ENCODE measurements around the gene LAMA2. TPM values are rescaled to one million over a fixed set of nuclear protein-coding genes. Genes with fewer than 3 reads are reported as not detected.

LAMA2 gene
- total RNA-seq, 2 donors from 2014 or later, result 0.93 to 2.0 TPM

- Mint-ChIP-seq H3K27ac (no peak overlapping the region), H3K36me3 (no peaks in the 10 kb centered on the region), H3K9me3 (peaks cover 3 to 10% of the 10 kb centered on the region in 2 donors)
- DNase-seq (ENCODE audit: low spot score in 2 of 2) (no peak), ATAC-seq (no peak)
Measured at GRCh38 chr6:129546702-129547101, 663.8 kb downstream of the LAMA2 start.

DNA sequence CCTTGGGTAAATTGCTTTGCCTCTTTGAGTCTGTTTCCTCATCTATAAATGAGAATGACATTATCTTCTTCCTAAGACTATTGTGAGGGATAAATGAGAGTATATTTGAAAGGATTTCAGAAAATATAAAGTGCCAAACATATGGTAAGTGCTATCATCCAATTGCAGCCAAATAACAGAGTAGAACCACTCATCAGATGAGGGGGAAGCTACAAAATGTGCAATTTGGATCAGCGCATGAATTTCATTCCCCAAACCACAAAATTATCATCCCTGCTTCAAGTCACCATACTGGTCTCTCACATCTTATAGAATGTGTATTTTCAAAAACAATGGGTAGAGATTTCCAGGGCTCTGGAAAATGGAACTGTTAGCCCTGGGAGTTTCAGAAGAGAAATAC lies 668.5 kb downstream of the LAMA2 start:
- no peak overlapping the region for H3K27ac Mint-ChIP-seq
- ATAC-seq (no peak), DNase-seq (ENCODE audit: low spot score in 2 of 2) (no peak)
- no peaks in the 10 kb centered on the region for H3K9me3 Mint-ChIP-seq
- no peaks in the 10 kb centered on the region for H3K36me3 Mint-ChIP-seq

- no peak for ATAC-seq
- DNase-seq (ENCODE audit: low spot score in 2 of 2), result no peak
- no peak overlapping the region for H3K27ac Mint-ChIP-seq
- no peaks in the 10 kb centered on the region for H3K36me3 Mint-ChIP-seq
- no peaks in the 10 kb centered on the region for H3K9me3 Mint-ChIP-seq
Measured at GRCh38 chr6:129552413-129552812, 669.5 kb downstream of the LAMA2 start.

GRCh38 chr6:129555206-129555832 lies 672.4 kb downstream of the LAMA2 start:
- no peak for DNase-seq (ENCODE audit: low spot score in 2 of 2)
- Mint-ChIP-seq H3K27ac (no peak overlapping the region), H3K9me3 (no peaks in the 10 kb centered on the region), H3K36me3 (no peaks in the 10 kb centered on the region)
- ATAC-seq, result no peak

DNA sequence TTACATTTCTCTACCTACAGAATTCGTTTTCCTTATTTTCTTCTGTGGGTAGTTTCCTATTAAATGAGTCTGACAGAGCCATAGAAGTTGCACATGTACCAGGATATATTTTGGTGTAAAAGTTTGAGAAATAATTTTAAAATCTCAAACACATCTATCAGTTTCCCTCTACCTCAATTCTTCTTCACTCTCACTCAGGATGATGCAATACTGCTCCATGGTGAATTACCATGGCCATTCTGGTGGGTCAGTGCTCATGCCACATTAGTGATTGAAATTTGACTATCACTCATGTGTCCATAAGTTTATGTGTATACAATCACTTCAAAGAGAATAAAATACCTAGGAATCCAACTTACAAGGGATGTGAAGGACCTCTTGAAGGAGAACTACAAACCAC lies 675.3 kb downstream of the LAMA2 start:
- DNase-seq (ENCODE audit: low spot score in 2 of 2) (no peak), ATAC-seq (no peak)
- no peak overlapping the region for H3K27ac Mint-ChIP-seq
- no peaks in the 10 kb centered on the region for H3K36me3 Mint-ChIP-seq
- no peaks in the 10 kb centered on the region for H3K9me3 Mint-ChIP-seq

GRCh38 chr6:129565366-129565765 lies 682.4 kb downstream of the LAMA2 start:
- Mint-ChIP-seq H3K9me3 (peaks cover 0 to 4% of the 10 kb centered on the region in 2 donors), H3K36me3 (peaks cover 4 to 9% of the 10 kb centered on the region in 2 donors), H3K27ac (no peak overlapping the region)
- ATAC-seq (no peak), DNase-seq (ENCODE audit: low spot score in 2 of 2) (no peak)

DNA sequence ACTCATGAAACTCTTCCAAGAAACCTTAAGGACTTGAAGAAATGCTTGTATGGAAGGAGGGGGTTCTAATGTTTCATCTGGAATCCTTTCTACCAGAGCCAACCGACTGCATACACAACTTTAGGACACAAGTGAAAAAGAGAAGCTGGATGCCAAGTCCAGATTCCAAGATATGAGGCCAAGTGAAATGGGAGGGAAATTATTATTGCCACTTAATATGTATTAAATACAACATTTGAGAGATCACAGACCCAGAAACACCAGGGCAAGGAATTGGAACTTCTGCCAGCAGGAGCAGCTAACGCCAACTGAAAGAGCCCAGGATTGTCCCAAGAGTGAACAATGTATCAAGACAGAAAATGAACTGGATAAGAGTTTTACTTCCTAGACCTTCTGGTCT lies 682.9 kb downstream of the LAMA2 start:
- no peak for DNase-seq (ENCODE audit: low spot score in 2 of 2)
- peaks cover under 1 to 6% of the 10 kb centered on the region in 2 donors for H3K9me3 Mint-ChIP-seq
- peaks cover 7 to 12% of the 10 kb centered on the region in 2 donors for H3K36me3 Mint-ChIP-seq
- no peak overlapping the region for H3K27ac Mint-ChIP-seq
- no peak for ATAC-seq
